HepG2 (cell line): ENCODE measurements around the gene TLCD5. TPM values are rescaled to one million over a fixed set of nuclear protein-coding genes. Genes with fewer than 3 reads are reported as not detected.

ENCODE experiments used
- ATAC-seq: fragments of 200-7000 bp; cut with Tn5 transposase; 3 replicates; pipeline ENCODE4 v1.9.1; 2020; ENCODE audit warnings: mild to moderate bottlenecking, moderate library complexity
- BruUV-seq: library from RNA; stranded (reverse); fragments of 400-500 nt; replicated peaks from 2 replicates; lab custom pipeline; 2021; lab: Mats Ljungman, UMichigan
- CTCF ChIA-PET: fragments of 300-600 bp; formaldehyde crosslinking; extraction: SDS; loops from one replicate; lab custom pipeline; 2021; ENCODE audit warnings: low total read pairs, inconsistent platforms, low intra/inter-chr PET ratio; lab: Yijun Ruan, JAX
- POLR2A ChIA-PET: fragments of 350-600 bp; sonication (Branson Sonifier 250); formaldehyde crosslinking; loops from one replicate; lab custom pipeline; 2020; ENCODE audit warnings: antibody characterized with exemption, inconsistent platforms; lab: Yijun Ruan, JAX
- DNase-seq: peaks from one replicate; pipeline ENCODE4 v3.0.0-alpha.2; 2015; ENCODE audit warnings: low spot score
- FAIRE-seq: peaks from 3 replicates; lab custom pipeline; 2011; peaks lifted over from hg19 to GRCh38; lab: Jason Lieb, UNC
- H2AFZ ChIP-seq: one replicate; pipeline ENCODE4 v1.6.1; 2011; ENCODE audit warnings: low read length, inconsistent platforms
- H3K27ac ChIP-seq: fragments of 300-600 bp; 3 replicates; pipeline ENCODE4 v1.8.0; 2011; ENCODE audit warnings: mixed run types, mild to moderate bottlenecking, mixed read lengths, low read length, inconsistent platforms; ENCODE audit not compliant: insufficient read depth; ENCODE audit errors: extremely low read length
- H3K27me3 ChIP-seq, 2 experiments: fragments of 200-600 bp in 1 of 2; 2 replicates in 1 of 2; 3 replicates in 1 of 2; pipeline versions ENCODE4 v1.6.0 to v1.8.0; 2011; ENCODE audit warnings: low read length in 2 of 2, mild to moderate bottlenecking in 2 of 2, moderate library complexity in 2 of 2, inconsistent platforms in 1 of 2; ENCODE audit not compliant: insufficient read depth in 2 of 2, control insufficient read depth in 1 of 2
- H3K36me3 ChIP-seq, 2 experiments: fragments of 200-600 bp in 1 of 2; replicated peaks in 1 of 2; 2 replicates in 1 of 2; 3 replicates in 1 of 2; pipeline versions ENCODE4 v1.5.1 to v1.8.0; 2011; ENCODE audit warnings: low read length in 2 of 2, inconsistent platforms in 1 of 2; ENCODE audit not compliant: insufficient read depth in 2 of 2, control insufficient read depth in 1 of 2
- H3K4me1 ChIP-seq: 2 replicates; pipeline ENCODE4 v1.5.1; 2012; ENCODE audit warnings: low read length, inconsistent platforms; ENCODE audit not compliant: insufficient read depth
- H3K4me2 ChIP-seq: 2 replicates; pipeline ENCODE4 v1.6.0; 2011; ENCODE audit warnings: low read depth, low read length, inconsistent platforms
- H3K4me3 ChIP-seq, 3 experiments: fragments of 200-600 bp in 1 of 3; sonication (generic), shearing (Covaris generic) in 1 of 3; replicated peaks in 1 of 3; 2 replicates each; pipeline ENCODE4 v1.5.1; 2011 to 2016; ENCODE audit warnings: low read length in 3 of 3, inconsistent platforms in 2 of 3, low read depth in 2 of 3, mild to moderate bottlenecking in 2 of 3, control low read depth in 1 of 3, mixed read lengths in 1 of 3; ENCODE audit not compliant: insufficient read depth in 1 of 3
- H3K79me2 ChIP-seq: one replicate; pipeline ENCODE4 v1.6.1; 2011; ENCODE audit warnings: low read length, inconsistent platforms; ENCODE audit not compliant: insufficient read depth
- H3K9ac ChIP-seq: 2 replicates; pipeline ENCODE4 v1.6.0; 2011; ENCODE audit warnings: mild to moderate bottlenecking, low read depth, low read length, inconsistent platforms; ENCODE audit not compliant: insufficient read depth
- H3K9me3 ChIP-seq: 2 replicates; pipeline ENCODE4 v1.5.1; 2012; ENCODE audit warnings: mild to moderate bottlenecking, low read length
- H4K20me1 ChIP-seq: 2 replicates; pipeline ENCODE4 v1.6.0; 2011; ENCODE audit warnings: inconsistent platforms, mild to moderate bottlenecking, low read length, moderate library complexity; ENCODE audit not compliant: insufficient read depth
- EED ChIP-seq: sonication (generic); formaldehyde crosslinking; IDR thresholded peaks from 2 replicates; pipeline ENCODE4 v1.5.0; 2020; ENCODE audit warnings: mild to moderate bottlenecking, missing genetic modification reagents
- FOXA1 ChIP-seq, 2 experiments: fragments of 450-650 bp in 1 of 2; sonication (generic) in 1 of 2; formaldehyde crosslinking in 1 of 2; IDR thresholded peaks; 2 replicates each; pipeline versions ENCODE4 v1.4.0 to v1.6.1; 2016 to 2020; ENCODE audit warnings: missing genetic modification reagents in 1 of 2
- KAT8 ChIP-seq: IDR thresholded peaks from 2 replicates; pipeline ENCODE4 v1.6.1; 2016; ENCODE audit warnings: missing genetic modification reagents, missing compliant biosample characterization
- KMT2B ChIP-seq: IDR thresholded peaks from 2 replicates; pipeline ENCODE4 v1.6.1; 2016; ENCODE audit warnings: missing genetic modification reagents, missing compliant biosample characterization
- NFKB2 ChIP-seq: sonication (generic); formaldehyde crosslinking; IDR thresholded peaks from 2 replicates; pipeline ENCODE4 v1.4.0; 2020; ENCODE audit warnings: missing genetic modification reagents, borderline replicate concordance
- NPAS2 ChIP-seq: sonication (generic); formaldehyde crosslinking; IDR thresholded peaks from 2 replicates; pipeline ENCODE4 v1.8.0; 2022; ENCODE audit warnings: mild to moderate bottlenecking, missing genetic modification reagents, borderline replicate concordance
- SNAPC2 ChIP-seq: sonication (generic); formaldehyde crosslinking; IDR thresholded peaks from 2 replicates; pipeline ENCODE4 v1.8.1; 2022; ENCODE audit warnings: mild to moderate bottlenecking, missing genetic modification reagents
- THAP11 ChIP-seq: IDR thresholded peaks from 2 replicates; pipeline ENCODE4 v1.6.1; 2016; ENCODE audit warnings: missing biosample characterization, missing genetic modification reagents
- TRIM24 ChIP-seq: sonication (generic); formaldehyde crosslinking; IDR thresholded peaks from 2 replicates; pipeline ENCODE4 v1.8.0; 2022; ENCODE audit warnings: mild to moderate bottlenecking, missing genetic modification reagents
- ZNF136 ChIP-seq: sonication (generic); formaldehyde crosslinking; IDR thresholded peaks from 2 replicates; pipeline ENCODE4 v1.8.1; 2022; ENCODE audit warnings: low read depth, mild to moderate bottlenecking, moderate library complexity, missing genetic modification reagents
- ZNF7 ChIP-seq: IDR thresholded peaks from 2 replicates; pipeline ENCODE4 v1.6.1; 2016; ENCODE audit warnings: missing biosample characterization, missing genetic modification reagents
- WGBS: methylation state at CpG from one replicate; pipeline ENCODE4 v1.1.6; 2017; ENCODE audit warnings: low lambda C conversion rate; 5-methylcytosine and 5-hydroxymethylcytosine counted together
- in situ Hi-C: cut with HindIII; loops from 2 replicates; pipeline ENCODE4 v1.10.0; 2017; ENCODE audit warnings: low pct_unique_long_range_greater_than_20kb; ENCODE audit not compliant: extremely low pct_ligation_motif_present
- intact Hi-C: fragments of 100-400 bp; cut with micrococcal nuclease; formaldehyde crosslinking; loops from one replicate; pipeline ENCODE4 v1.10.0; 2022; ENCODE audit not compliant: unreplicated experiment
- polyA plus RNA-seq, 8 experiments: library from polyadenylated mRNA; depleted of rRNA in 3 of 8; stranded (reverse) in 7 of 8; unstranded in 1 of 8; fragments of >200 nt; fragmentation: Illumina TruSeq in 4 of 8; extraction: Trizol in 4 of 8; gene quantifications; 2 replicates each; pipeline versions ENCODE4 v1.2.1 to v1.2.3, GENCODE V29; 2011 to 2016; ENCODE audit warnings: low read depth in 4 of 8, missing spikeins in 1 of 8, mixed read lengths in 1 of 8; ENCODE audit not compliant: insufficient read depth in 1 of 8
- total RNA-seq, 5 experiments: library from RNA; depleted of rRNA; stranded (reverse); fragments of >200 nt; fragmentation: Illumina TruSeq; extraction: Trizol; gene quantifications; 2 replicates each; pipeline ENCODE4 v1.2.3, GENCODE V29; 2016; ENCODE audit warnings: low read depth in 1 of 5
- TF ChIP-seq, protein P1 (sequence below): sonication (generic); formaldehyde crosslinking; IDR thresholded peaks from 2 replicates; pipeline ENCODE4 v1.5.0; 2020; ENCODE audit warnings: mild to moderate bottlenecking, missing genetic modification reagents
- TF ChIP-seq, protein P2 (sequence below): sonication (generic); formaldehyde crosslinking; IDR thresholded peaks from 2 replicates; pipeline ENCODE4 v1.5.0; 2020; ENCODE audit warnings: missing genetic modification reagents
- TF ChIP-seq, protein P3 (sequence below): sonication (generic); formaldehyde crosslinking; conservative IDR thresholded peaks from 2 replicates; pipeline ENCODE4 v1.5.0; 2020; ENCODE audit warnings: missing genetic modification reagents

The TLCD5 gene
- total and polyA plus RNA-seq, 2 of the 13 experiments (the other 11 are each of a cell fraction or from before 2014, with no cell fraction given), result 6.1 to 7.6 TPM

DNA sequence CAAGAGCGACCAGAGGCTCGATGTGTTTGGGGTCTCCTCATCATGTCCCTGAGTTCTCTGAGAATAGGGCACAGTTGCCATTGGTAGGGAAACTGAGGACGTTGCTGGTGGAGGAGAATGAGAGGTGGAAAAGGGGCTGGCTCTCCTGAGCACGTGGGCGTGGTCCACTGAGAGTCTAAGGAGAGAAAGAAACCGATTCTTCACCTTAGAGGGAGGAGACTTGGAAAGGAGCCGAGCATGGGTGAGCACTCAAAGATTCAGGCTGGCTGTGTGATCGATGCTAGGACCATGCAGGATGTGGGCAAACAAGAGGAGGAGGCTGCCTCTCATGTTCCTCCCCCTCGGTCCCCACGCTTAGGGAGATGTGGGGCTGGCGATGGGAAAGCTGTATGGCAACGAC, 19.8 kb upstream of the TLCD5 start:
- H3K27me3 ChIP-seq, result peaks cover 1 to 57% of the 10 kb centered on the region in 2 experiments; a peak in 4 of 5 replicates
- H3K9ac ChIP-seq, result no peak overlapping the region
- H3K4me2 ChIP-seq, result no peak overlapping the region
- no peak overlapping the region for H3K27ac ChIP-seq
- CTCF ChIA-PET, result no interaction called here
- H4K20me1 ChIP-seq, result no peaks in the 10 kb centered on the region
- no peak overlapping the region for H2AFZ ChIP-seq
- 8% methylated on average over 8 of the region's 12 CpGs for WGBS
- DNase-seq, result no peak
- no peaks in the 10 kb centered on the region for H3K4me1 ChIP-seq
- TF ChIP-seq KAT8 (CRISPR knock-in tag), result no peak
- no peak for TF ChIP-seq KMT2B
- no TSS peak for BruUV-seq
- H3K4me3 ChIP-seq, result no peak overlapping the region
- in situ Hi-C loops (no loop called here), intact Hi-C loops (no loop called here)
- no peak for ATAC-seq
- H3K36me3 ChIP-seq, result no peaks in the 10 kb centered on the region
- no peaks in the 10 kb centered on the region for H3K79me2 ChIP-seq
- no peaks in the 10 kb centered on the region for H3K9me3 ChIP-seq
- FAIRE-seq, result no peak
- POLR2A ChIA-PET, result no interaction called here

DNA sequence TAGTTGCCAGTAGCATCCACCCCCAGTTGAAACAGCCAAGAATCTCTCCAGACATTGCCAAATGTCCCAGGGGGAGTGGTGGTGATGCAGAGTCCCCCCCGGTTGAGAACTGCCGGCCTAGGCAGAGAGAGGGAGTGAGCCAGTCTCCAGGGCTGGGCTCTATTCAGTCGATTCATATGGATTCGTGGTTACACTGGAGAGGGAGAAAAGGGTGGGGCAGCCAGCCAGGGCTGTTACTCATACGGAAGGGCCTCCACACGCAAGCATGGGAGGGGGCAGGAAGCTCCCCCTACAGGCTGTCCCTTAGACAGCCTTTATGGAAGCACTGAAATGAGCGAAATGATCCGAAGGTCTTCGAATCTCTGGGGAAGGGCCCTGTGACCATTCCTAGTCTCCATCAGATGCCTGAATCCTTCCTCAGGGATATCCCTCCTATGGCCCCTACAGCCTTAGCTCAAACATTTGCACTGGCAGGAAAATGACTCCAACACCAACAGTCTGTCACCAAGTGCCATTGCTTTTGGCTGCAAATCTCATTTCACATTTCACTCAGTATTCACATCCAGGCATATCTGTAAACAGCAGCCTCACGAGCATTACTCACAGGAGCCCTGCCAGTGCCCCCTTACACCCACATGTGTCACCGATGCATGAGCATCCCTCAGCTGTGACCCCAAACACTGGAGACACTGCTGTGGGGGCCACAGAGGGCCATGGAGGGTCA, 18.4 kb upstream of the TLCD5 start:
- BruUV-seq, result no TSS peak
- intact Hi-C loops (no loop called here), in situ Hi-C loops (no loop called here)
- no peak overlapping the region for H3K4me2 ChIP-seq
- 19% methylated on average over 11 of the region's 11 CpGs for WGBS
- FAIRE-seq (no peak), DNase-seq (no peak), ATAC-seq (peak; percentile 35)
- H3K27ac ChIP-seq, result no peak overlapping the region
- CTCF ChIA-PET, result no interaction called here
- no peaks in the 10 kb centered on the region for H4K20me1 ChIP-seq
- H3K36me3 ChIP-seq, result no peaks in the 10 kb centered on the region
- no peak overlapping the region for H3K9ac ChIP-seq
- no peaks in the 10 kb centered on the region for H3K4me1 ChIP-seq
- POLR2A ChIA-PET, result no interaction called here
- no peak overlapping the region for H2AFZ ChIP-seq
- H3K4me3 ChIP-seq, result no peak overlapping the region
- peaks cover 1 to 53% of the 10 kb centered on the region in 2 experiments; a peak in 4 of 5 replicates for H3K27me3 ChIP-seq
- no peaks in the 10 kb centered on the region for H3K9me3 ChIP-seq
- no peaks in the 10 kb centered on the region for H3K79me2 ChIP-seq
- TF ChIP-seq TRIM24 (CRISPR knock-in tag), result no peak
- no peak for TF ChIP-seq ZNF136 (CRISPR knock-in tag)
- TF ChIP-seq, protein P1, sequence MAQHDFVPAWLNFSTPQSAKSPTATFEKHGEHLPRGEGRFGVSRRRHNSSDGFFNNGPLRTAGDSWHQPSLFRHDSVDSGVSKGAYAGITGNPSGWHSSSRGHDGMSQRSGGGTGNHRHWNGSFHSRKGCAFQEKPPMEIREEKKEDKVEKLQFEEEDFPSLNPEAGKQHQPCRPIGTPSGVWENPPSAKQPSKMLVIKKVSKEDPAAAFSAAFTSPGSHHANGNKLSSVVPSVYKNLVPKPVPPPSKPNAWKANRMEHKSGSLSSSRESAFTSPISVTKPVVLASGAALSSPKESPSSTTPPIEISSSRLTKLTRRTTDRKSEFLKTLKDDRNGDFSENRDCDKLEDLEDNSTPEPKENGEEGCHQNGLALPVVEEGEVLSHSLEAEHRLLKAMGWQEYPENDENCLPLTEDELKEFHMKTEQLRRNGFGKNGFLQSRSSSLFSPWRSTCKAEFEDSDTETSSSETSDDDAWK (CRISPR knock-in tag), result no peak
- TF ChIP-seq EED, result no peak
- TF ChIP-seq, protein P2, sequence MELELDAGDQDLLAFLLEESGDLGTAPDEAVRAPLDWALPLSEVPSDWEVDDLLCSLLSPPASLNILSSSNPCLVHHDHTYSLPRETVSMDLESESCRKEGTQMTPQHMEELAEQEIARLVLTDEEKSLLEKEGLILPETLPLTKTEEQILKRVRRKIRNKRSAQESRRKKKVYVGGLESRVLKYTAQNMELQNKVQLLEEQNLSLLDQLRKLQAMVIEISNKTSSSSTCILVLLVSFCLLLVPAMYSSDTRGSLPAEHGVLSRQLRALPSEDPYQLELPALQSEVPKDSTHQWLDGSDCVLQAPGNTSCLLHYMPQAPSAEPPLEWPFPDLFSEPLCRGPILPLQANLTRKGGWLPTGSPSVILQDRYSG (CRISPR knock-in tag), result no peak
- no peak for TF ChIP-seq NFKB2 (CRISPR knock-in tag)
- TF ChIP-seq, protein P3, sequence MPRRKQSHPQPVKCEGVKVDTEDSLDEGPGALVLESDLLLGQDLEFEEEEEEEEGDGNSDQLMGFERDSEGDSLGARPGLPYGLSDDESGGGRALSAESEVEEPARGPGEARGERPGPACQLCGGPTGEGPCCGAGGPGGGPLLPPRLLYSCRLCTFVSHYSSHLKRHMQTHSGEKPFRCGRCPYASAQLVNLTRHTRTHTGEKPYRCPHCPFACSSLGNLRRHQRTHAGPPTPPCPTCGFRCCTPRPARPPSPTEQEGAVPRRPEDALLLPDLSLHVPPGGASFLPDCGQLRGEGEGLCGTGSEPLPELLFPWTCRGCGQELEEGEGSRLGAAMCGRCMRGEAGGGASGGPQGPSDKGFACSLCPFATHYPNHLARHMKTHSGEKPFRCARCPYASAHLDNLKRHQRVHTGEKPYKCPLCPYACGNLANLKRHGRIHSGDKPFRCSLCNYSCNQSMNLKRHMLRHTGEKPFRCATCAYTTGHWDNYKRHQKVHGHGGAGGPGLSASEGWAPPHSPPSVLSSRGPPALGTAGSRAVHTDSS (CRISPR knock-in tag), result no peak
- TF ChIP-seq SNAPC2 (CRISPR knock-in tag), result no peak
- TF ChIP-seq FOXA1 (IDR thresholded peaks at IDR 0.05), result no peak
- TF ChIP-seq FOXA1 (CRISPR knock-in tag; IDR thresholded peaks at IDR 0.05), result no peak
- no peak for TF ChIP-seq ZNF7 (CRISPR knock-in tag)
- no peak for TF ChIP-seq NPAS2 (CRISPR knock-in tag)
- TF ChIP-seq THAP11, result no peak
